Endothelial cell of umbilical vein (primary cell): Measurements from ENCODE around the gene ZFYVE28. TPM values are rescaled to one million over a fixed set of nuclear protein-coding genes. Genes with fewer than 3 reads are reported as not detected.

ENCODE experiments used
- BruUV-seq: library from RNA; stranded (reverse); fragments of 400-500 nt; replicated peaks from 2 replicates; lab custom pipeline; 2021; lab: Mats Ljungman, UMichigan
- CTCF ChIA-PET: fragments of 300-600, 350-600 bp; sonication (Branson Sonifier 250); formaldehyde crosslinking; loops from one replicate; lab custom pipeline; 2021; ENCODE audit warnings: antibody characterized with exemption, inconsistent platforms; lab: Charles Lee
- POLR2A ChIA-PET: fragments of 300-600, 350-600 bp; sonication (Branson Sonifier 250); formaldehyde crosslinking; loops from one replicate; lab custom pipeline; 2021; ENCODE audit warnings: antibody characterized with exemption, inconsistent platforms; lab: Charles Lee
- DNase-seq: peaks from one replicate; pipeline ENCODE4 v3.0.0-alpha.2; 2011; ENCODE audit warnings: low read depth, low spot score
- FAIRE-seq: peaks from 2 replicates; lab custom pipeline; 2011; peaks lifted over from hg19 to GRCh38; lab: Jason Lieb, UNC
- H2AFZ ChIP-seq: 2 replicates; pipeline ENCODE4 v1.6.0; 2012; ENCODE audit warnings: low read depth, low read length, control low read depth, inconsistent platforms
- H3K27ac ChIP-seq: 2 replicates; pipeline ENCODE4 v1.5.1; 2011; ENCODE audit warnings: low read depth, mild to moderate bottlenecking, control low read depth, low read length, moderate library complexity; ENCODE audit not compliant: insufficient read depth
- H3K27me3 ChIP-seq, 2 experiments: 2 replicates each; pipeline versions ENCODE4 v1.6.0 to v1.6.1; 2011; ENCODE audit warnings: low read length in 2 of 2, mixed read lengths in 1 of 2; ENCODE audit not compliant: control insufficient read depth in 2 of 2, insufficient read depth in 2 of 2
- H3K36me3 ChIP-seq, 2 experiments: 2 replicates in 1 of 2; 3 replicates in 1 of 2; pipeline ENCODE4 v1.5.1; 2011; ENCODE audit warnings: low read length in 2 of 2, mild to moderate bottlenecking in 1 of 2, moderate library complexity in 1 of 2; ENCODE audit not compliant: control insufficient read depth in 2 of 2, insufficient read depth in 2 of 2; ENCODE audit errors: extremely low read depth in 1 of 2
- H3K4me1 ChIP-seq: 3 replicates; pipeline ENCODE4 v1.5.1; 2011; ENCODE audit warnings: mild to moderate bottlenecking, low read length; ENCODE audit not compliant: control insufficient read depth, insufficient read depth; ENCODE audit errors: extremely low read depth
- H3K4me2 ChIP-seq: 2 replicates; pipeline ENCODE4 v1.6.1; 2011; ENCODE audit warnings: low read length, control low read depth, mixed read lengths; ENCODE audit not compliant: insufficient read depth
- H3K4me3 ChIP-seq, 3 experiments: fragments of 200-600 bp in 1 of 3; sonication (generic), shearing (Covaris generic) in 1 of 3; replicated peaks in 1 of 3; 2 replicates each; pipeline ENCODE4 v1.5.1; 2011 to 2016; ENCODE audit warnings: control low read depth in 3 of 3, low read length in 3 of 3, mild to moderate bottlenecking in 2 of 3, inconsistent platforms in 1 of 3, low read depth in 1 of 3, moderate library complexity in 1 of 3; ENCODE audit not compliant: insufficient read depth in 1 of 3
- H3K79me2 ChIP-seq: 2 replicates; pipeline ENCODE4 v1.6.0; 2012; ENCODE audit warnings: low read length, inconsistent platforms; ENCODE audit not compliant: control insufficient read depth, insufficient read depth
- H3K9ac ChIP-seq: replicated peaks from 2 replicates; pipeline ENCODE3; 2011; ENCODE audit warnings: low read length, control low read depth; ENCODE audit not compliant: insufficient read depth; ENCODE audit errors: extremely low read depth
- H3K9me1 ChIP-seq: replicated peaks from 3 replicates; pipeline ENCODE4 v1.6.0; 2011; ENCODE audit warnings: mild to moderate bottlenecking, low read length; ENCODE audit not compliant: control insufficient read depth, insufficient read depth; ENCODE audit errors: extremely low read depth
- H3K9me3 ChIP-seq: replicated peaks from 2 replicates; pipeline ENCODE4 v1.5.1; 2012; ENCODE audit warnings: low read length, inconsistent platforms; ENCODE audit not compliant: control insufficient read depth, insufficient read depth
- H4K20me1 ChIP-seq: replicated peaks from 2 replicates; pipeline ENCODE3; 2011; ENCODE audit warnings: mild to moderate bottlenecking, low read length; ENCODE audit not compliant: control insufficient read depth, insufficient read depth; ENCODE audit errors: extremely low read depth
- EZH2 ChIP-seq: IDR thresholded peaks from 2 replicates; pipeline ENCODE4 v1.6.1; 2012; ENCODE audit warnings: borderline replicate concordance, low read depth, mild to moderate bottlenecking, moderate library complexity, low read length, inconsistent platforms; ENCODE audit not compliant: severe bottlenecking
- FOS ChIP-seq: IDR thresholded peaks from 2 replicates; pipeline ENCODE4 v1.6.1; 2011; ENCODE audit warnings: mild to moderate bottlenecking, low read length, moderate library complexity, borderline replicate concordance; ENCODE audit not compliant: insufficient read depth
- GATA2 ChIP-seq: IDR thresholded peaks from 2 replicates; pipeline ENCODE4 v1.7.0; 2011; ENCODE audit warnings: low read depth, mild to moderate bottlenecking, moderate library complexity, mixed read lengths, low read length; ENCODE audit not compliant: insufficient read length, insufficient read depth
- JUN ChIP-seq: IDR thresholded peaks from 2 replicates; pipeline ENCODE4 v1.6.1; 2011; ENCODE audit warnings: borderline replicate concordance, low read depth; ENCODE audit not compliant: insufficient read length, insufficient read depth
- MAX ChIP-seq: IDR thresholded peaks from 2 replicates; pipeline ENCODE4 v1.6.1; 2011; ENCODE audit not compliant: insufficient read depth, insufficient read length
- MYC ChIP-seq: IDR thresholded peaks from one replicate; pipeline ENCODE4 v1.6.1; 2011; ENCODE audit warnings: mild to moderate bottlenecking, low read depth, low read length
- POLR2A ChIP-seq: IDR thresholded peaks from 2 replicates; pipeline ENCODE4 v1.6.1; 2012; ENCODE audit warnings: low read depth, mild to moderate bottlenecking, control low read depth, low read length
- POLR2AphosphoS5 ChIP-seq: IDR thresholded peaks from 2 replicates; pipeline ENCODE4 v1.6.1; 2012; ENCODE audit warnings: low read depth, mild to moderate bottlenecking, control low read depth, low read length, moderate library complexity; ENCODE audit not compliant: insufficient read depth
- dilution Hi-C: fragments of 300-500 bp; cut with MboI; formaldehyde crosslinking; loops from one replicate; pipeline ENCODE4 v1.15.0; 2019; ENCODE audit warnings: low sequenced_read_pairs; ENCODE audit not compliant: extremely low pct_ligation_motif_present
- intact Hi-C: fragments of 100-400 bp; cut with micrococcal nuclease; formaldehyde crosslinking; loops from one replicate; pipeline ENCODE4 v1.10.0; 2022
- polyA plus RNA-seq, 4 experiments: library from polyadenylated mRNA; depleted of rRNA in 3 of 4; stranded (reverse) in 3 of 4; unstranded in 1 of 4; fragments of >200 nt; gene quantifications; 2 replicates each; pipeline versions ENCODE4 v1.2.1 to v1.2.3, GENCODE V29; 2011 to 2012; ENCODE audit warnings: missing spikeins in 1 of 4
- total RNA-seq: library from RNA; stranded (reverse); gene quantifications from 2 replicates; pipeline ENCODE4 v1.2.3, GENCODE V29; 2021
- TF ChIP-seq, protein P1 (sequence below), 2 donors: IDR thresholded peaks; 1 replicate in 1 of 2; 2 replicates in 1 of 2; pipeline ENCODE4 v1.5.1; 2011; ENCODE audit warnings: low read length in 2 of 2, mild to moderate bottlenecking in 2 of 2, moderate library complexity in 2 of 2, control low read depth in 1 of 2, inconsistent platforms in 1 of 2, low read depth in 1 of 2; ENCODE audit not compliant: insufficient read depth in 1 of 2; ENCODE audit errors: extremely low read depth in 1 of 2

ZFYVE28 gene
- total and polyA plus RNA-seq, 2 donors (not counting 3 experiments of a cell fraction or from before 2014, with no cell fraction given) = 5.8 to 7.1 TPM

DNA sequence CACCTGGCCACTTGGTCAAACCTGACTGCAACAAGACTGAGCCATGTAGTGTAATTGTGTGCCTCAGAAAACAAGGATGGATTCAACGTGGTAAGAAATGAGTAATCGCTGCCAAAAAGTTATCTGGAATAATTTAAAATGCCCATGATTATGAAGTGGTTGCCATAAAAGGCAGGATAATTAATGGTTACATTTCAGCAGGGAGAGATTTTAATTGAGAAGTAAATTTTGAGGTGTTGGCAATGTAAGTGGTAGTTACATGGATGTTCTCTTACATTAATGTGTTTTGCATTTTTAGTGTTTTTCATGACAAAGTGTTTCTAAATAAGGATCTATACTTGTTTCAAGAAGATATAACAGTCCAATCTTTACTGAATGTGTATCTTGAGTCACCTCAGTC is 192.2 kb downstream of the ZFYVE28 start:
- Histone ChIP-seq H3K9me1 (no peaks in the 10 kb centered on the region), H2AFZ (no peak overlapping the region), H3K9me3 (no peaks in the 10 kb centered on the region), H3K36me3 (peaks cover 0 to 6% of the 10 kb centered on the region in 2 experiments), H4K20me1 (no peaks in the 10 kb centered on the region), H3K27ac (no peak overlapping the region), H3K9ac (no peak overlapping the region), H3K4me2 (no peak overlapping the region), H3K79me2 (no peaks in the 10 kb centered on the region), H3K4me1 (no peaks in the 10 kb centered on the region), H3K27me3 (no peaks in the 10 kb centered on the region), H3K4me3 (no peak overlapping the region)
- dilution Hi-C loops = no loop called here
- FAIRE-seq (no peak), DNase-seq (no peak)
- BruUV-seq = no TSS peak
- ChIA-PET POLR2A (no interaction called here), CTCF (interaction anchor here (1.2 to 1.7 kb wide), 3 partner anchors 10 to 14 kb away, joined by 3 to 4 read pairs (median 3); no protein-coding TSS in a partner anchor)
- intact Hi-C loops = no loop called here
- TF ChIP-seq FOS (no peak), EZH2 (no peak), JUN (no peak), GATA2 (no peak), MYC (no peak), POLR2AphosphoS5 (no peak), MAX (no peak), POLR2A (no peak)
- TF ChIP-seq, protein P1, sequence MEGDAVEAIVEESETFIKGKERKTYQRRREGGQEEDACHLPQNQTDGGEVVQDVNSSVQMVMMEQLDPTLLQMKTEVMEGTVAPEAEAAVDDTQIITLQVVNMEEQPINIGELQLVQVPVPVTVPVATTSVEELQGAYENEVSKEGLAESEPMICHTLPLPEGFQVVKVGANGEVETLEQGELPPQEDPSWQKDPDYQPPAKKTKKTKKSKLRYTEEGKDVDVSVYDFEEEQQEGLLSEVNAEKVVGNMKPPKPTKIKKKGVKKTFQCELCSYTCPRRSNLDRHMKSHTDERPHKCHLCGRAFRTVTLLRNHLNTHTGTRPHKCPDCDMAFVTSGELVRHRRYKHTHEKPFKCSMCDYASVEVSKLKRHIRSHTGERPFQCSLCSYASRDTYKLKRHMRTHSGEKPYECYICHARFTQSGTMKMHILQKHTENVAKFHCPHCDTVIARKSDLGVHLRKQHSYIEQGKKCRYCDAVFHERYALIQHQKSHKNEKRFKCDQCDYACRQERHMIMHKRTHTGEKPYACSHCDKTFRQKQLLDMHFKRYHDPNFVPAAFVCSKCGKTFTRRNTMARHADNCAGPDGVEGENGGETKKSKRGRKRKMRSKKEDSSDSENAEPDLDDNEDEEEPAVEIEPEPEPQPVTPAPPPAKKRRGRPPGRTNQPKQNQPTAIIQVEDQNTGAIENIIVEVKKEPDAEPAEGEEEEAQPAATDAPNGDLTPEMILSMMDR (IDR thresholded peaks at IDR 0.05; ENCODE audit: extremely low read depth in 1 of 2, insufficient read depth in 1 of 2, low read depth in 1 of 2, low read length in 2 of 2) = no peak
